Measurements from ENCODE around the gene DMD. TPM values are rescaled to one million over a fixed set of nuclear protein-coding genes. Genes with fewer than 3 reads are reported as not detected.

Gene DMD
- total RNA-seq, 2 donors from 2014 or later, result 2.8 to 3.4 TPM

- ATAC-seq, result no peak
- no peak for DNase-seq (ENCODE audit: low spot score)
- Mint-ChIP-seq H3K27ac (no peak overlapping the region), H3K4me1 (ENCODE audit: low read depth in 2 of 2) (no peaks in the 10 kb centered on the region), H3K36me3 (no peaks in the 10 kb centered on the region), H3K4me3 (no peak overlapping the region), H3K9me3 (no peaks in the 10 kb centered on the region), H3K27me3 (no peaks in the 10 kb centered on the region)
Measured at GRCh38 chrX:32185160-32185559, 1026.2 kb downstream of the DMD start.

GRCh38 chrX:32183066-32183465 lies 1028.3 kb downstream of the DMD start:
- H3K27me3 Mint-ChIP-seq, result no peaks in the 10 kb centered on the region
- DNase-seq (ENCODE audit: low spot score) (no peak), ATAC-seq (no peak)
- no peak overlapping the region for H3K27ac Mint-ChIP-seq
- H3K36me3 Mint-ChIP-seq, result no peaks in the 10 kb centered on the region
- no peaks in the 10 kb centered on the region for H3K4me1 Mint-ChIP-seq (ENCODE audit: low read depth in 2 of 2)
- no peak overlapping the region for H3K4me3 Mint-ChIP-seq
- H3K9me3 Mint-ChIP-seq, result no peaks in the 10 kb centered on the region

- no peaks in the 10 kb centered on the region for H3K4me1 Mint-ChIP-seq (ENCODE audit: low read depth in 2 of 2)
- H3K36me3 Mint-ChIP-seq, result peaks cover 6% of the 10 kb centered on the region
- H3K27me3 Mint-ChIP-seq, result no peaks in the 10 kb centered on the region
- no peak overlapping the region for H3K27ac Mint-ChIP-seq
- DNase-seq (ENCODE audit: low spot score), result no peak
- H3K4me3 Mint-ChIP-seq, result no peak overlapping the region
- peaks cover 8% of the 10 kb centered on the region for H3K9me3 Mint-ChIP-seq
- no peak for ATAC-seq
Measured at GRCh38 chrX:32176510-32176909, 1034.8 kb downstream of the DMD start.

GRCh38 chrX:32170481-32170880 lies 1040.9 kb downstream of the DMD start:
- Mint-ChIP-seq H3K9me3 (no peaks in the 10 kb centered on the region), H3K36me3 (no peaks in the 10 kb centered on the region), H3K4me3 (no peak overlapping the region), H3K4me1 (ENCODE audit: low read depth in 2 of 2) (no peaks in the 10 kb centered on the region), H3K27me3 (no peaks in the 10 kb centered on the region), H3K27ac (no peak overlapping the region)
- DNase-seq (ENCODE audit: low spot score) (no peak), ATAC-seq (no peak)

GRCh38 chrX:32155044-32155638 lies 1056.2 kb downstream of the DMD start:
- Mint-ChIP-seq H3K4me1 (ENCODE audit: low read depth in 2 of 2) (no peaks in the 10 kb centered on the region), H3K27ac (no peak overlapping the region), H3K4me3 (no peak overlapping the region), H3K27me3 (no peaks in the 10 kb centered on the region), H3K9me3 (no peaks in the 10 kb centered on the region), H3K36me3 (no peaks in the 10 kb centered on the region)
- DNase-seq (ENCODE audit: low spot score) (no peak), ATAC-seq (no peak)

- ATAC-seq, result no peak
- H3K9me3 Mint-ChIP-seq, result no peaks in the 10 kb centered on the region
- no peak overlapping the region for H3K4me3 Mint-ChIP-seq
- no peaks in the 10 kb centered on the region for H3K4me1 Mint-ChIP-seq (ENCODE audit: low read depth in 2 of 2)
- no peak overlapping the region for H3K27ac Mint-ChIP-seq
- no peak for DNase-seq (ENCODE audit: low spot score)
- H3K27me3 Mint-ChIP-seq, result no peaks in the 10 kb centered on the region
- no peaks in the 10 kb centered on the region for H3K36me3 Mint-ChIP-seq
Measured at GRCh38 chrX:32153585-32153984, 1057.8 kb downstream of the DMD start.

GRCh38 chrX:32150141-32150540 lies 1061.2 kb downstream of the DMD start:
- no peaks in the 10 kb centered on the region for H3K9me3 Mint-ChIP-seq
- no peaks in the 10 kb centered on the region for H3K36me3 Mint-ChIP-seq
- DNase-seq (ENCODE audit: low spot score) (no peak), ATAC-seq (no peak)
- H3K4me3 Mint-ChIP-seq, result no peak overlapping the region
- no peaks in the 10 kb centered on the region for H3K4me1 Mint-ChIP-seq (ENCODE audit: low read depth in 2 of 2)
- H3K27me3 Mint-ChIP-seq, result no peaks in the 10 kb centered on the region
- H3K27ac Mint-ChIP-seq, result no peak overlapping the region

- Mint-ChIP-seq H3K27me3 (no peaks in the 10 kb centered on the region), H3K9me3 (no peaks in the 10 kb centered on the region), H3K27ac (no peak overlapping the region), H3K36me3 (no peaks in the 10 kb centered on the region), H3K4me3 (no peak overlapping the region), H3K4me1 (ENCODE audit: low read depth in 2 of 2) (no peaks in the 10 kb centered on the region)
- ATAC-seq (no peak), DNase-seq (ENCODE audit: low spot score) (no peak)
Measured at GRCh38 chrX:32141841-32142240, 1069.5 kb downstream of the DMD start.

- DNase-seq (ENCODE audit: low spot score) (no peak), ATAC-seq (no peak)
- Mint-ChIP-seq H3K27ac (no peak overlapping the region), H3K36me3 (no peaks in the 10 kb centered on the region), H3K4me1 (ENCODE audit: low read depth in 2 of 2) (no peaks in the 10 kb centered on the region), H3K9me3 (peaks cover 3% of the 10 kb centered on the region), H3K4me3 (no peak overlapping the region), H3K27me3 (no peaks in the 10 kb centered on the region)
Measured at GRCh38 chrX:32139476-32139875, 1071.9 kb downstream of the DMD start.

GRCh38 chrX:32137525-32137924 lies 1073.8 kb downstream of the DMD start:
- Mint-ChIP-seq H3K4me3 (no peak overlapping the region), H3K27me3 (no peaks in the 10 kb centered on the region), H3K4me1 (ENCODE audit: low read depth in 2 of 2) (no peaks in the 10 kb centered on the region), H3K9me3 (peaks cover 9% of the 10 kb centered on the region), H3K36me3 (no peaks in the 10 kb centered on the region), H3K27ac (no peak overlapping the region)
- ATAC-seq (no peak), DNase-seq (ENCODE audit: low spot score) (no peak)

GRCh38 chrX:32126997-32127396 lies 1084.4 kb downstream of the DMD start:
- ATAC-seq (no peak), DNase-seq (ENCODE audit: low spot score) (no peak)
- Mint-ChIP-seq H3K9me3 (peaks cover 13% of the 10 kb centered on the region), H3K4me1 (ENCODE audit: low read depth in 2 of 2) (no peaks in the 10 kb centered on the region), H3K4me3 (no peak overlapping the region), H3K36me3 (peaks cover 4% of the 10 kb centered on the region), H3K27ac (no peak overlapping the region), H3K27me3 (peaks cover 0 to 2% of the 10 kb centered on the region in 2 donors)

GRCh38 chrX:32118832-32119231 lies 1092.5 kb downstream of the DMD start:
- Mint-ChIP-seq H3K36me3 (no peaks in the 10 kb centered on the region), H3K4me1 (ENCODE audit: low read depth in 2 of 2) (no peaks in the 10 kb centered on the region), H3K9me3 (peaks cover 10% of the 10 kb centered on the region), H3K27ac (no peak overlapping the region), H3K27me3 (no peaks in the 10 kb centered on the region), H3K4me3 (no peak overlapping the region)
- ATAC-seq (no peak), DNase-seq (ENCODE audit: low spot score) (no peak)

- H3K9me3 Mint-ChIP-seq, result peaks cover 6% of the 10 kb centered on the region
- no peaks in the 10 kb centered on the region for H3K36me3 Mint-ChIP-seq
- H3K4me1 Mint-ChIP-seq (ENCODE audit: low read depth in 2 of 2), result no peaks in the 10 kb centered on the region
- no peaks in the 10 kb centered on the region for H3K27me3 Mint-ChIP-seq
- DNase-seq (ENCODE audit: low spot score) (no peak), ATAC-seq (no peak)
- no peak overlapping the region for H3K4me3 Mint-ChIP-seq
- no peak overlapping the region for H3K27ac Mint-ChIP-seq
Measured at GRCh38 chrX:32116047-32116446, 1095.3 kb downstream of the DMD start.

GRCh38 chrX:32087663-32088062 lies 1123.7 kb downstream of the DMD start:
- Mint-ChIP-seq H3K27ac (no peak overlapping the region), H3K36me3 (no peaks in the 10 kb centered on the region), H3K4me3 (no peak overlapping the region), H3K9me3 (peaks cover 3% of the 10 kb centered on the region), H3K27me3 (no peaks in the 10 kb centered on the region), H3K4me1 (ENCODE audit: low read depth in 2 of 2) (no peaks in the 10 kb centered on the region)
- DNase-seq (ENCODE audit: low spot score) (no peak), ATAC-seq (no peak)

GRCh38 chrX:32084757-32085156 lies 1126.6 kb downstream of the DMD start:
- DNase-seq (ENCODE audit: low spot score) (no peak), ATAC-seq (no peak)
- Mint-ChIP-seq H3K4me1 (ENCODE audit: low read depth in 2 of 2) (no peaks in the 10 kb centered on the region), H3K27ac (no peak overlapping the region), H3K9me3 (peaks cover 3% of the 10 kb centered on the region), H3K27me3 (no peaks in the 10 kb centered on the region), H3K4me3 (no peak overlapping the region), H3K36me3 (no peaks in the 10 kb centered on the region)
